ENCODE data around the gene BRWD1. TPM values are rescaled to one million over a fixed set of nuclear protein-coding genes. Genes with fewer than 3 reads are reported as not detected.

Gene BRWD1
- total and polyA plus RNA-seq, 2 of the 8 experiments (the other 6 are each of a cell fraction or from before 2014, with no cell fraction given) = 9.3 to 45.2 TPM

DNA sequence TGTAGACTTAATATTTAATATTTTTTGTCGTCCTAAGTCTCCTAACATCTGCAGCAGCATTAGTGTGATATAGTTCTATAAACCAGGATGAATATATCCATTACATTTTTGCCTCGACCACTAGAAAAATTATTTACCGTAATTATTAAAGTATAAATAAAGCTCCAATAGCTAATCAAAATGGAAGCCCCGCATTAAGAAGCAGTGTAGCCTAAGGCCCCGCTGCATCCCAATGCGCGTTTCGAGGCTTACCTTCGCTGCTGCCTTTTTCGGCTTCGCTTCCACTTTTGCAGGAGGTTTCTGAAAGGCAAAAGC is 34.6 kb upstream of the BRWD1 start (continued):
- TF ChIP-seq, protein P1, sequence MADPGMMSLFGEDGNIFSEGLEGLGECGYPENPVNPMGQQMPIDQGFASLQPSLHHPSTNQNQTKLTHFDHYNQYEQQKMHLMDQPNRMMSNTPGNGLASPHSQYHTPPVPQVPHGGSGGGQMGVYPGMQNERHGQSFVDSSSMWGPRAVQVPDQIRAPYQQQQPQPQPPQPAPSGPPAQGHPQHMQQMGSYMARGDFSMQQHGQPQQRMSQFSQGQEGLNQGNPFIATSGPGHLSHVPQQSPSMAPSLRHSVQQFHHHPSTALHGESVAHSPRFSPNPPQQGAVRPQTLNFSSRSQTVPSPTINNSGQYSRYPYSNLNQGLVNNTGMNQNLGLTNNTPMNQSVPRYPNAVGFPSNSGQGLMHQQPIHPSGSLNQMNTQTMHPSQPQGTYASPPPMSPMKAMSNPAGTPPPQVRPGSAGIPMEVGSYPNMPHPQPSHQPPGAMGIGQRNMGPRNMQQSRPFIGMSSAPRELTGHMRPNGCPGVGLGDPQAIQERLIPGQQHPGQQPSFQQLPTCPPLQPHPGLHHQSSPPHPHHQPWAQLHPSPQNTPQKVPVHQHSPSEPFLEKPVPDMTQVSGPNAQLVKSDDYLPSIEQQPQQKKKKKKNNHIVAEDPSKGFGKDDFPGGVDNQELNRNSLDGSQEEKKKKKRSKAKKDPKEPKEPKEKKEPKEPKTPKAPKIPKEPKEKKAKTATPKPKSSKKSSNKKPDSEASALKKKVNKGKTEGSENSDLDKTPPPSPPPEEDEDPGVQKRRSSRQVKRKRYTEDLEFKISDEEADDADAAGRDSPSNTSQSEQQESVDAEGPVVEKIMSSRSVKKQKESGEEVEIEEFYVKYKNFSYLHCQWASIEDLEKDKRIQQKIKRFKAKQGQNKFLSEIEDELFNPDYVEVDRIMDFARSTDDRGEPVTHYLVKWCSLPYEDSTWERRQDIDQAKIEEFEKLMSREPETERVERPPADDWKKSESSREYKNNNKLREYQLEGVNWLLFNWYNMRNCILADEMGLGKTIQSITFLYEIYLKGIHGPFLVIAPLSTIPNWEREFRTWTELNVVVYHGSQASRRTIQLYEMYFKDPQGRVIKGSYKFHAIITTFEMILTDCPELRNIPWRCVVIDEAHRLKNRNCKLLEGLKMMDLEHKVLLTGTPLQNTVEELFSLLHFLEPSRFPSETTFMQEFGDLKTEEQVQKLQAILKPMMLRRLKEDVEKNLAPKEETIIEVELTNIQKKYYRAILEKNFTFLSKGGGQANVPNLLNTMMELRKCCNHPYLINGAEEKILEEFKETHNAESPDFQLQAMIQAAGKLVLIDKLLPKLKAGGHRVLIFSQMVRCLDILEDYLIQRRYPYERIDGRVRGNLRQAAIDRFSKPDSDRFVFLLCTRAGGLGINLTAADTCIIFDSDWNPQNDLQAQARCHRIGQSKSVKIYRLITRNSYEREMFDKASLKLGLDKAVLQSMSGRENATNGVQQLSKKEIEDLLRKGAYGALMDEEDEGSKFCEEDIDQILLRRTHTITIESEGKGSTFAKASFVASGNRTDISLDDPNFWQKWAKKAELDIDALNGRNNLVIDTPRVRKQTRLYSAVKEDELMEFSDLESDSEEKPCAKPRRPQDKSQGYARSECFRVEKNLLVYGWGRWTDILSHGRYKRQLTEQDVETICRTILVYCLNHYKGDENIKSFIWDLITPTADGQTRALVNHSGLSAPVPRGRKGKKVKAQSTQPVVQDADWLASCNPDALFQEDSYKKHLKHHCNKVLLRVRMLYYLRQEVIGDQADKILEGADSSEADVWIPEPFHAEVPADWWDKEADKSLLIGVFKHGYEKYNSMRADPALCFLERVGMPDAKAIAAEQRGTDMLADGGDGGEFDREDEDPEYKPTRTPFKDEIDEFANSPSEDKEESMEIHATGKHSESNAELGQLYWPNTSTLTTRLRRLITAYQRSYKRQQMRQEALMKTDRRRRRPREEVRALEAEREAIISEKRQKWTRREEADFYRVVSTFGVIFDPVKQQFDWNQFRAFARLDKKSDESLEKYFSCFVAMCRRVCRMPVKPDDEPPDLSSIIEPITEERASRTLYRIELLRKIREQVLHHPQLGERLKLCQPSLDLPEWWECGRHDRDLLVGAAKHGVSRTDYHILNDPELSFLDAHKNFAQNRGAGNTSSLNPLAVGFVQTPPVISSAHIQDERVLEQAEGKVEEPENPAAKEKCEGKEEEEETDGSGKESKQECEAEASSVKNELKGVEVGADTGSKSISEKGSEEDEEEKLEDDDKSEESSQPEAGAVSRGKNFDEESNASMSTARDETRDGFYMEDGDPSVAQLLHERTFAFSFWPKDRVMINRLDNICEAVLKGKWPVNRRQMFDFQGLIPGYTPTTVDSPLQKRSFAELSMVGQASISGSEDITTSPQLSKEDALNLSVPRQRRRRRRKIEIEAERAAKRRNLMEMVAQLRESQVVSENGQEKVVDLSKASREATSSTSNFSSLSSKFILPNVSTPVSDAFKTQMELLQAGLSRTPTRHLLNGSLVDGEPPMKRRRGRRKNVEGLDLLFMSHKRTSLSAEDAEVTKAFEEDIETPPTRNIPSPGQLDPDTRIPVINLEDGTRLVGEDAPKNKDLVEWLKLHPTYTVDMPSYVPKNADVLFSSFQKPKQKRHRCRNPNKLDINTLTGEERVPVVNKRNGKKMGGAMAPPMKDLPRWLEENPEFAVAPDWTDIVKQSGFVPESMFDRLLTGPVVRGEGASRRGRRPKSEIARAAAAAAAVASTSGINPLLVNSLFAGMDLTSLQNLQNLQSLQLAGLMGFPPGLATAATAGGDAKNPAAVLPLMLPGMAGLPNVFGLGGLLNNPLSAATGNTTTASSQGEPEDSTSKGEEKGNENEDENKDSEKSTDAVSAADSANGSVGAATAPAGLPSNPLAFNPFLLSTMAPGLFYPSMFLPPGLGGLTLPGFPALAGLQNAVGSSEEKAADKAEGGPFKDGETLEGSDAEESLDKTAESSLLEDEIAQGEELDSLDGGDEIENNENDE (IDR thresholded peaks at IDR 0.05; ENCODE audit: insufficient replicate concordance, low read length) = peak; percentile 93

Measured in H1 (cell line).